Activated CD8-positive, alpha-beta memory T cell treated with anti-CD3 and anti-CD28 coated beads, Interleukin-2, amount 10 ng/mL, durations not matched to agents 7 days and 5 days (primary cell): ENCODE data around the gene CCR9. TPM values are rescaled to one million over a fixed set of nuclear protein-coding genes. Genes with fewer than 3 reads are reported as not detected.

Experiments
- ATAC-seq: fragments of 150-1000 bp; cut with Tn5 transposase; one replicate; pipeline ENCODE4 v1.10.0; 2021; ENCODE audit warnings: moderate library complexity
- CTCF ChIA-PET: fragments of 350-600 bp; sonication (Branson Sonifier 250); formaldehyde crosslinking; loops from one replicate; lab custom pipeline; 2021; ENCODE audit warnings: antibody characterized with exemption; lab: Charles Lee
- DNase-seq: peaks from one replicate; pipeline ENCODE4 v3.0.0-alpha.2; 2020
- H3K27ac Mint-ChIP-seq: one replicate; pipeline ENCODE4 v1.8.0; 2021; ENCODE audit warnings: mild to moderate bottlenecking, mixed read lengths
- H3K27me3 Mint-ChIP-seq: one replicate; pipeline ENCODE4 v1.8.0; 2021; ENCODE audit warnings: mixed read lengths
- H3K36me3 Mint-ChIP-seq: one replicate; pipeline ENCODE4 v1.8.0; 2021; ENCODE audit warnings: mild to moderate bottlenecking, mixed read lengths
- H3K4me1 Mint-ChIP-seq: one replicate; pipeline ENCODE4 v1.8.0; 2021; ENCODE audit warnings: mixed read lengths
- H3K4me3 Mint-ChIP-seq: one replicate; pipeline ENCODE4 v1.8.0; 2021; ENCODE audit warnings: mild to moderate bottlenecking, moderate library complexity, mixed read lengths
- H3K9me3 Mint-ChIP-seq: one replicate; pipeline ENCODE4 v1.8.0; 2022; ENCODE audit warnings: low read depth, mixed read lengths
- total RNA-seq, 2 experiments: library from RNA; stranded (reverse); gene quantifications; one replicate each; pipeline ENCODE4 v1.2.3, GENCODE V29; 2021

The CCR9 gene
- total RNA-seq, 2 experiments from 2014 or later, result 3.2 to 9.7 TPM

DNA sequence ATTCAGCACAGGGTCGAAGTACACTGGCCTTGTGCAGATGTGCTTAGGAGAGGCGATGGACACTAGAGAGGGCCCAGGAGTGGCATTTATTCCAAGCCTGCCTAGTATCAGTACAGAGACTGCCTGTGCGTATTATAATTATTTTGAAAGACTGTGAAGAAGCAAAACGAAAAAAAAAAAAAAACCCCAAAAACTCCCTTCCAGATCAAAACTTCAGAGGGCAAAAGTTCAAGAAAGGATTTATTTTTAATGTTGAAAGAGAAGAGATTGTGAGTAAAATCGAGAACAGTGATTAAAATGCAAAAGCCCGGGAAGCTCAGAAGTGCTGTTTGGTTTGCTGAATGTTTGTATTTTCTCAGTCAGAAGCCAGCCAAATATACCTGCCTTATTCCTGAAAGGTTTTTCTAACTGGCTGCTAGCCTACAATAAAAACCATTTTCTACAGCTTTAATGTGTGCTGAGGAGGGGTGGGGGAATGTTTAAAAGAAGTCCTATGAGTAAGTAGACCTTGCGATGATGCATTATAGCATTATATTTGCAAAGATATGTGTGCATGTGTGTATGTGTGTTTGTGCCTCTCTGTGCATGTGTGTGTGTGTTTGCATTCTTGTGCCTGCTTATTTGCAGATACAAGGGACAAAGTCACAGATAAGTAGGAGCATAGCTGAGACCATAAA is 25.2 kb upstream of the CCR9 start:
- CTCF ChIA-PET, result interaction anchor here (0.7 to 2.1 kb wide), 3 partner anchors 8 to 957 kb away, joined by 3 to 8 read pairs (median 5); no protein-coding TSS in a partner anchor
- peak; percentile 28 for ATAC-seq
- no peak for DNase-seq
- H3K4me3 Mint-ChIP-seq, result no peak overlapping the region
- peaks cover 14% of the 10 kb centered on the region for H3K9me3 Mint-ChIP-seq
- peaks cover 28% of the 10 kb centered on the region for H3K36me3 Mint-ChIP-seq
- H3K27ac Mint-ChIP-seq, result peak overlapping the region; percentile 44
- H3K27me3 Mint-ChIP-seq, result peaks cover 73% of the 10 kb centered on the region
- peaks cover 57% of the 10 kb centered on the region for H3K4me1 Mint-ChIP-seq

DNA sequence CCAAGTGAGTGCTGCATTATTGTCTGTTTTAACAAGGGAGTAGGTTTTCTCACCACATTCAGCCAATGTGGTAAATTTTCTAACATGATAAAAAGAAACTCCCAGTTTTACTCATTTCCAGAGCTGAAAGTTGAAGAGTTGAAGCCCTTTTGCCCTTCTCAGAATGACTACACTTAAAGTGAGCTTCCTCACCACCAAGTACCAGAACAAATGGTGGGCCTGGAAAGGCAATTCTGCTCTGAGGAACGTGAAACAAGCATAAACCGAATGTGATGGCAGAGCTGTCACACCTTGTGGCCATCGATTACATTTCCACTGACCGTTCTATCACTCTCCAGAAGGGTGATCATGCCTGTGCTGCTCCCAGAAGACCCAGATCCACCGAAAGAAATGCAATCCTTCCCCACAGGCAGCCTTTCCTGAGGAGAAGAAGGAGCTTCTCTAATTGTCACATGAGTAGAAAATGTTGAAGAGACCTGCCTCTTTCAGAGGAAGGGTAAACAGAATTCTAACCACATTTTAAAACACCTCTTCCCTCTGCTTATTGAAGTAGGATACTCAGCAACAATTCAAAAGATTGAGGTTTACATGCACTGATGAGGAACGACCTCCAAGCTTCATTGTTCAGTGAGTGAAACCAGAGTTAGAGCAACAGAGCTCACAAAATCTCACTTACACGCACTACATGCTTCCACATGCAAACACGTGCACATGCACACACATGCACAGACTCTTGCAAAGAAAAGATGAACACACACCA is 21.4 kb upstream of the CCR9 start:
- CTCF ChIA-PET, result interaction anchor here (0.7 to 2.2 kb wide), 11 partner anchors 8 to 348 kb away, joined by 3 to 6 read pairs (median 3); partner anchors contain the start of gene CCR9
- Mint-ChIP-seq H3K36me3 (peaks cover 20% of the 10 kb centered on the region), H3K9me3 (peaks cover 6% of the 10 kb centered on the region), H3K27ac (peak overlapping the region; percentile 57), H3K27me3 (peaks cover 81% of the 10 kb centered on the region), H3K4me3 (peak overlapping the region; percentile 43), H3K4me1 (peaks cover 77% of the 10 kb centered on the region)
- ATAC-seq, result peak; percentile 88
- peak; percentile 72 for DNase-seq

- H3K4me1 Mint-ChIP-seq, result peaks cover 78% of the 10 kb centered on the region
- H3K9me3 Mint-ChIP-seq, result peaks cover 6% of the 10 kb centered on the region
- no peak overlapping the region for H3K4me3 Mint-ChIP-seq
Observed at GRCh38 chr3:45865563-45865962, 20.8 kb upstream of the CCR9 start.

DNA sequence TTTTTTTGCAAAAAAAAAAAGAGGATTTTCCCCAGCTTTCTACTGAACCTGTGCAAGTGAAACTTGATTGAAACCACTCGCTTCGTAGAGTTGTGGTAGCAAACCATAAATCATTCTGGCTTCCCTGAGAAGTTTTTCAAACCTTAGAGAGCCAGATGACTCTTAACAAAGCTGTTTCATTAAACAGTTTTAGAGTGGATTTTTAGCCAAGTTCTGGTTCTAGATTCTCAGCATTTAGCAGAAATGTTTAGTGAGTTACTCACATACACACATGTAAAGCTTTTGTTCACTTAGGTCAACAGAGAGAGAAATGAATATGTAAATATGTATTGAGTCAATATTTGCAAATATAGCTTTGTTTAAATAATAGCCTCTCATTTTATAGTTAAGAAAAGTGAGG is 18.1 kb upstream of the CCR9 start:
- H3K27ac Mint-ChIP-seq, result no peak overlapping the region
- ATAC-seq, result no peak
- H3K4me3 Mint-ChIP-seq, result no peak overlapping the region
- H3K27me3 Mint-ChIP-seq, result peaks cover 81% of the 10 kb centered on the region
- CTCF ChIA-PET, result interaction anchor here (1.4 kb wide), 1 partner anchor 13 kb away, joined by 3 read pairs; no protein-coding TSS in a partner anchor
- H3K9me3 Mint-ChIP-seq, result peaks cover 5% of the 10 kb centered on the region
- peaks cover 12% of the 10 kb centered on the region for H3K36me3 Mint-ChIP-seq
- DNase-seq, result no peak
- peaks cover 70% of the 10 kb centered on the region for H3K4me1 Mint-ChIP-seq

More at GRCh38 chr3:45865563-45865962, 20.8 kb upstream of the CCR9 start:
- peaks cover 20% of the 10 kb centered on the region for H3K36me3 Mint-ChIP-seq
- H3K27ac Mint-ChIP-seq, result peak overlapping the region; percentile 57
- DNase-seq (no peak), ATAC-seq (no peak)
- CTCF ChIA-PET, result interaction anchor here (1.0 to 1.9 kb wide), 5 partner anchors 9 to 64 kb away, joined by 3 to 6 read pairs (median 5); no protein-coding TSS in a partner anchor
- H3K27me3 Mint-ChIP-seq, result peaks cover 85% of the 10 kb centered on the region

DNA sequence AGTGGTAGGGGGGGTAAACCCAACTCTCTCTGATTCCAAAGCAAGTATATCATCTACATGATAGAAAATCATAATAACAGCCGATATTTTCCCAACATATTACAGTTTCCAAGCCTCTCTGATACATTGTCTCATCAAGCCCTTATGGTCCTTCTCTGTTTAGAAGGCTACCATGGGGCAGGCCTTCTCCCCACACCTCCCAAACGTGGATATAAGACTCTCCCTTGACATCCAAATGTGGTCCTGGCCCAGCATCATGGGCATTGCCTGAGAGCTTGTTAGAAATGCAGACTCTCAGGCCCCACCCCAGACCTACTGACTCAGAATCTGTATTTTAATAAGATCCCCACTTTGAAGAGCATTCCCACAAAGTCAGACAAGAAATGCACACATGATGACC is 17.7 kb upstream of the CCR9 start:
- ATAC-seq, result no peak
- Mint-ChIP-seq H3K27ac (no peak overlapping the region), H3K27me3 (peaks cover 79% of the 10 kb centered on the region), H3K9me3 (peaks cover 1% of the 10 kb centered on the region), H3K4me3 (no peak overlapping the region), H3K36me3 (peaks cover 10% of the 10 kb centered on the region), H3K4me1 (peaks cover 67% of the 10 kb centered on the region)
- CTCF ChIA-PET, result interaction anchor here (1.4 kb wide), 1 partner anchor 13 kb away, joined by 3 read pairs; no protein-coding TSS in a partner anchor
- no peak for DNase-seq

DNA sequence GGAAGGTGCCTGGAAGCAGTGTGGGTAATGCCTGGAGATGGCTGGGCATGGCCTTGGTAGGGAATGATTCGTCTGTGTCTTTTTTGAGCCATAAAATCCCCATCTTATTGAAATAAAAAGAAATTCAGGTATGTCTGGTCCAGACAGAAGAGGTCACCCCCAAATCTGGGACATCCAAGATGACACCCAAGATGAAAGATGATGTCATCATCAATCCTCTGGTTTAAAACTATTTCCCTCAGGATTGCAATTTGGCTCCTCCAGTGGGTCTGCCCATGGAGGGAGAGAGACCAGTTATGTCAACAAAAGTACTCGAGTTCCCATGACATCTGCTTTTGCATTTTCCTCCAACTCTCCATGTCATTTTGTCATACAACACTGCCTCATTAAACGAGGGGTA is 16.7 kb upstream of the CCR9 start:
- CTCF ChIA-PET, result interaction anchor here (0.6 kb wide), 1 partner anchor 8 kb away, joined by 3 read pairs; no protein-coding TSS in a partner anchor
- Mint-ChIP-seq H3K36me3 (peaks cover 11% of the 10 kb centered on the region), H3K4me3 (no peak overlapping the region), H3K27me3 (peaks cover 85% of the 10 kb centered on the region), H3K9me3 (peaks cover 5% of the 10 kb centered on the region), H3K4me1 (peaks cover 68% of the 10 kb centered on the region), H3K27ac (no peak overlapping the region)
- DNase-seq (no peak), ATAC-seq (no peak)

DNA sequence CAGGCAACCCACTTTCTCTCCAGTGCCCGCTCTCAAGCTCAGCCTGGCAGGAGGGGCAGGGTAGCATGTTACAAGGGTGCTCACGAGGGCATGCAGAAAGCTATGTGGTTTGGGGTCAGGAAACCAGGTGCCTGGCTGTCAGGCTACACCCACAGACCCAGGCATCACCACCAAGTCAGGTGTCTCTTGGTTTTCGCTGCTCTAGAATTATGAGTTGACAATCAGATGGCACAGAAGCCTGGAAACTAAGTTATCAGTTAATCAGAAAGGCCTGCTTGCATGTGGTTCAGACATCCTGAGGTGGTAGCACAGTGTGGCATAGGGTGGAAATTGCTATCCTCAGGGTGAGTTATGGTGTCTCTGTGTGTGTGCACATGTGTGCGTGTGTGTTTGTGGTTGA is 16.2 kb upstream of the CCR9 start:
- DNase-seq, result peak; percentile 79
- H3K4me1 Mint-ChIP-seq, result peaks cover 66% of the 10 kb centered on the region
- CTCF ChIA-PET, result interaction anchor here (0.6 kb wide), 1 partner anchor 8 kb away, joined by 3 read pairs; no protein-coding TSS in a partner anchor
- H3K36me3 Mint-ChIP-seq, result peaks cover 13% of the 10 kb centered on the region
- peak overlapping the region; percentile 19 for H3K27ac Mint-ChIP-seq
- peak; percentile 73 for ATAC-seq
- no peak overlapping the region for H3K4me3 Mint-ChIP-seq
- H3K27me3 Mint-ChIP-seq, result peaks cover 83% of the 10 kb centered on the region
- H3K9me3 Mint-ChIP-seq, result peaks cover 5% of the 10 kb centered on the region

- DNase-seq (no peak), ATAC-seq (no peak)
- H3K4me1 Mint-ChIP-seq, result peaks cover 57% of the 10 kb centered on the region
- H3K27ac Mint-ChIP-seq, result no peak overlapping the region
- H3K4me3 Mint-ChIP-seq, result no peak overlapping the region
- H3K9me3 Mint-ChIP-seq, result peaks cover 5% of the 10 kb centered on the region
- CTCF ChIA-PET, result no interaction called here
- H3K27me3 Mint-ChIP-seq, result peaks cover 81% of the 10 kb centered on the region
- peaks cover 13% of the 10 kb centered on the region for H3K36me3 Mint-ChIP-seq
Observed at GRCh38 chr3:45871780-45872179, 14.6 kb upstream of the CCR9 start.

GRCh38 chr3:45872569-45872968 is 13.8 kb upstream of the CCR9 start:
- H3K36me3 Mint-ChIP-seq, result peaks cover 11% of the 10 kb centered on the region
- peaks cover 79% of the 10 kb centered on the region for H3K27me3 Mint-ChIP-seq
- DNase-seq (no peak), ATAC-seq (no peak)
- CTCF ChIA-PET, result no interaction called here
- no peak overlapping the region for H3K27ac Mint-ChIP-seq
- H3K4me1 Mint-ChIP-seq, result peaks cover 53% of the 10 kb centered on the region
- H3K4me3 Mint-ChIP-seq, result no peak overlapping the region
- H3K9me3 Mint-ChIP-seq, result peaks cover 5% of the 10 kb centered on the region

GRCh38 chr3:45873036-45873435 is 13.3 kb upstream of the CCR9 start:
- Mint-ChIP-seq H3K9me3 (peaks cover 5% of the 10 kb centered on the region), H3K27ac (no peak overlapping the region), H3K4me1 (peaks cover 53% of the 10 kb centered on the region), H3K27me3 (peaks cover 77% of the 10 kb centered on the region), H3K4me3 (no peak overlapping the region), H3K36me3 (peaks cover 11% of the 10 kb centered on the region)
- ATAC-seq (no peak), DNase-seq (no peak)
- CTCF ChIA-PET, result interaction anchor here (0.7 kb wide), 1 partner anchor 8 kb away, joined by 3 read pairs; no protein-coding TSS in a partner anchor

DNA sequence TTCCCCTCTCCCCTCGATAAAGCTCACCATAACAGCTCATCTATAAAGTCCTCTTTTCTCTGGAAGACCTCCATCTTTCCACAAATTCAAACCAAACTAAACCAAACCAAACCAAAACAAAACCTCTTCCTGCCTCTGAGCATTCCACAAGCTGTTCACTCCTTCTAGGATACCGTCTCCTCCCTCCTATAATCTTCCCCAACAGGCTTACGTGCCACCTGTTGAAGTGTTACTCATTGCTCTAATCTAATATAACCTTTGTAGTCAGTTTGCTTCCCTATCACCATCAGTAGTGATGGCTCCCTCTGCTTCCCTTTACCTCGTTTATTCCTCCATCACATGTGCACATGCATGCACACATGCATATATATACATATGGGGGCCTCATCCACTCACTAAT is 12.7 kb upstream of the CCR9 start:
- ATAC-seq, result no peak
- peaks cover 49% of the 10 kb centered on the region for H3K4me1 Mint-ChIP-seq
- H3K27ac Mint-ChIP-seq, result no peak overlapping the region
- no peak for DNase-seq
- H3K4me3 Mint-ChIP-seq, result no peak overlapping the region
- peaks cover 74% of the 10 kb centered on the region for H3K27me3 Mint-ChIP-seq
- H3K36me3 Mint-ChIP-seq, result peaks cover 11% of the 10 kb centered on the region
- peaks cover 5% of the 10 kb centered on the region for H3K9me3 Mint-ChIP-seq
- CTCF ChIA-PET, result interaction anchor here (0.7 kb wide), 1 partner anchor 9 kb away, joined by 3 read pairs; no protein-coding TSS in a partner anchor

DNA sequence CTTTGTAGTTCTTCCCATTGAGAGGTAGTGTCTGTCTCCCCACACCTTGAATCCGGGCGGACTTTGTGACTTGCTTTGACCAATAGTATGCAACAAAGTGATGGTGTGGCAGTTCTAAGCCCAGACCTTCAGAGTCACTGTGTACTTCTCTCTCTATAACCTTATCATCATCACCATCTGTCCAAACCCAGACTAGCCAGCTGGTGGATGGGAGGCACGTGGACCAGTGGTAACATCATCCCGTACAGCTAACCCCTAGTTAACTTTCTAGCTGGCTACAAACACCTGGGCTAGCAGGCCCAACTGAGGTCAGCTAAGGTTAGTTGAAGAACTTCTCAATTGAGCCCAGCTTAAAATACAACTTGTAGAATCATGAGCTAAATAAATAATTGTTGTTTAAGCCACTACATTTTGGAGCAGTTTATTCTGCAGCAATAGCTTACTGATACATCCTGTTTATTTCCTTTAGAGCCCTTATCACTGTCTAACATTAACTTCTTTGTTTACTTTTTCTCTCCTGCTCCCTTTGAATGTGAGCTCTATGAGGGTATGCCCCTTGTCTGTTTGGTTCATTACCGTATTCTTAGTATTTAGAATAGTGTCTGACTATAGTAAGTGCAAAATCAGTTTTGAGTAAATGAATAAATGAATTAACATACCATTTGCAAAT is 11.5 kb upstream of the CCR9 start:
- H3K4me3 Mint-ChIP-seq, result no peak overlapping the region
- no peak overlapping the region for H3K27ac Mint-ChIP-seq
- H3K9me3 Mint-ChIP-seq, result peaks cover 5% of the 10 kb centered on the region
- peaks cover 69% of the 10 kb centered on the region for H3K27me3 Mint-ChIP-seq
- DNase-seq (no peak), ATAC-seq (no peak)
- CTCF ChIA-PET, result interaction anchor here (0.9 to 1.7 kb wide), 3 partner anchors 10 to 54 kb away, joined by 3 to 5 read pairs (median 4); no protein-coding TSS in a partner anchor
- peaks cover 47% of the 10 kb centered on the region for H3K4me1 Mint-ChIP-seq
- H3K36me3 Mint-ChIP-seq, result peaks cover 11% of the 10 kb centered on the region

- CTCF ChIA-PET, result interaction anchor here (0.7 kb wide), 1 partner anchor 8 kb away, joined by 3 read pairs; no protein-coding TSS in a partner anchor
- H3K27me3 Mint-ChIP-seq, result peaks cover 49% of the 10 kb centered on the region
- peaks cover 5% of the 10 kb centered on the region for H3K9me3 Mint-ChIP-seq
Observed at GRCh38 chr3:45878124-45878523, 8.2 kb upstream of the CCR9 start.

More at GRCh38 chr3:45878124-45878523, 8.2 kb upstream of the CCR9 start:
- Mint-ChIP-seq H3K4me1 (peaks cover 53% of the 10 kb centered on the region), H3K4me3 (no peak overlapping the region), H3K27ac (no peak overlapping the region), H3K36me3 (peaks cover 10% of the 10 kb centered on the region)
- ATAC-seq, result no peak
- DNase-seq, result no peak
